Measurements from ENCODE around the gene LRRC36. TPM values are rescaled to one million over a fixed set of nuclear protein-coding genes. Genes with fewer than 3 reads are reported as not detected.

LRRC36 gene
- total and polyA plus RNA-seq, 2 experiments from 2014 or later: 1.2 TPM; not detected in 1

- no peaks in the 10 kb centered on the region for H3K36me3 ChIP-seq (ENCODE audit: insufficient read depth)
- Mint-ChIP-seq H3K27ac (no peak overlapping the region), H3K36me3 (ENCODE audit: low read depth) (no peaks in the 10 kb centered on the region), H3K27me3 (ENCODE audit: insufficient read depth, low read depth, poor library complexity) (peaks cover 58% of the 10 kb centered on the region), H3K9me3 (no peaks in the 10 kb centered on the region), H3K4me3 (peak overlapping the region; percentile 65), H3K4me1 (peaks cover 17% of the 10 kb centered on the region)
- no peak for TF ChIP-seq STAT1 (IDR thresholded peaks at IDR 0.05; ENCODE audit: unreplicated experiment)
- TF ChIP-seq EZH2 (IDR thresholded peaks at IDR 0.05; ENCODE audit: low read depth, unreplicated experiment): peak; percentile 67
- no peak for TF ChIP-seq ZNF462 (CRISPR knock-in tag; IDR thresholded peaks at IDR 0.05)
- TF ChIP-seq REST (IDR thresholded peaks at IDR 0.05; ENCODE audit: unreplicated experiment): no peak
- TF ChIP-seq ZNF114 (CRISPR knock-in tag; IDR thresholded peaks at IDR 0.05): no peak
- TF ChIP-seq ZNF331 (CRISPR knock-in tag; IDR thresholded peaks at IDR 0.05; ENCODE audit: low read depth): no peak
- TF ChIP-seq EZH2phosphoT487 (IDR thresholded peaks at IDR 0.05; ENCODE audit: unreplicated experiment): peak; percentile 56
- no peak for TF ChIP-seq POLR2AphosphoS5 (IDR thresholded peaks at IDR 0.05; ENCODE audit: low read depth)
- TF ChIP-seq CTCF (conservative IDR thresholded peaks at IDR 0.05; ENCODE audit: low read depth in 2 of 2): no peak
- TF ChIP-seq JUNB (IDR thresholded peaks at IDR 0.05; ENCODE audit: unreplicated experiment): no peak
- no peak for TF ChIP-seq NANOG (IDR thresholded peaks at IDR 0.05; ENCODE audit: borderline replicate concordance)
- TF ChIP-seq ETS1 (IDR thresholded peaks at IDR 0.05): no peak
- no peak for TF ChIP-seq CREB1 (CRISPR knock-in tag; IDR thresholded peaks at IDR 0.05; ENCODE audit: low read depth)
- peaks cover 45% of the 10 kb centered on the region for H3K27me3 ChIP-seq (ENCODE audit: insufficient read depth)
- peak overlapping the region; percentile 61 for H3K4me3 ChIP-seq
- H3K27ac ChIP-seq (ENCODE audit: low read depth): no peak overlapping the region
- peak overlapping the region; percentile 92 for H3K4me2 ChIP-seq
- DNase-seq (ENCODE audit: low spot score): peak; percentile 69
- peak overlapping the region; percentile 96 for H2AFZ ChIP-seq
- no peaks in the 10 kb centered on the region for H4K20me1 ChIP-seq (replicated peaks; ENCODE audit: insufficient read depth)
- H3K4me1 ChIP-seq (ENCODE audit: insufficient read depth): peaks cover 34% of the 10 kb centered on the region
- H3K9me2 ChIP-seq (ENCODE audit: insufficient read depth): no peaks in the 10 kb centered on the region
- ATAC-seq: peak; percentile 4
- H3K79me2 ChIP-seq (replicated peaks; ENCODE audit: insufficient read depth): no peaks in the 10 kb centered on the region
- 0 out of 2 replicates have a peak, but pooled peaks cover 10% of the 10 kb centered on the region for H3F3A ChIP-seq (replicated peaks; ENCODE audit: low read depth)
These were observed 67.8 kb downstream of the LRRC36 start for GRCh38 chr16:67394155-67395104.
